HepG2 (cell line): ENCODE results near the gene ADRM1. TPM values are rescaled to one million over a fixed set of nuclear protein-coding genes. Genes with fewer than 3 reads are reported as not detected.

Experiments
- EZH2 ChIP-seq: conservative IDR thresholded peaks from 2 replicates; pipeline ENCODE4 v1.6.1; 2012; ENCODE audit warnings: mild to moderate bottlenecking, low read depth, low read length, moderate library complexity
- KDM2A ChIP-seq: sonication (generic); formaldehyde crosslinking; IDR thresholded peaks from 2 replicates; pipeline ENCODE4 v1.4.0; 2020; ENCODE audit warnings: low read depth, missing genetic modification reagents, borderline replicate concordance
- PRDM15 ChIP-seq: sonication (generic); formaldehyde crosslinking; IDR thresholded peaks from 2 replicates; pipeline ENCODE4 v1.4.0; 2020; ENCODE audit warnings: missing genetic modification reagents
- RBFOX2 ChIP-seq: fragments of 200-400 bp; formaldehyde crosslinking; IDR thresholded peaks from 2 replicates; pipeline ENCODE4 v1.6.1; 2017; ENCODE audit warnings: low read depth, mild to moderate bottlenecking, low read length
- REL ChIP-seq: sonication (generic); formaldehyde crosslinking; conservative IDR thresholded peaks from 2 replicates; pipeline ENCODE4 v1.8.0; 2022; ENCODE audit warnings: mild to moderate bottlenecking, missing genetic modification reagents, moderate library complexity
- TCF7L2 ChIP-seq: IDR thresholded peaks from 2 replicates; pipeline ENCODE4 v1.6.1; 2011; ENCODE audit warnings: mild to moderate bottlenecking, low read depth, low read length, moderate library complexity
- TFAP4 ChIP-seq: sonication (generic); IDR thresholded peaks from 2 replicates; pipeline ENCODE4 v1.6.1; 2016; ENCODE audit warnings: low read depth, borderline replicate concordance
- THAP11 ChIP-seq: IDR thresholded peaks from 2 replicates; pipeline ENCODE4 v1.6.1; 2016; ENCODE audit warnings: missing biosample characterization, missing genetic modification reagents
- TMF1 ChIP-seq: sonication (generic); formaldehyde crosslinking; IDR thresholded peaks from 2 replicates; pipeline ENCODE4 v1.8.1; 2022; ENCODE audit warnings: low read depth, missing genetic modification reagents
- ZBTB26 ChIP-seq: IDR thresholded peaks from 2 replicates; pipeline ENCODE4 v1.6.1; 2016; ENCODE audit warnings: missing compliant biosample characterization, missing genetic modification reagents, borderline replicate concordance
- ZFP1 ChIP-seq: IDR thresholded peaks from 2 replicates; pipeline ENCODE4 v1.6.1; 2016
- ZNF260 ChIP-seq: sonication (generic); formaldehyde crosslinking; IDR thresholded peaks from 2 replicates; pipeline ENCODE4 v1.4.0; 2020; ENCODE audit warnings: missing genetic modification reagents, low read depth, mild to moderate bottlenecking, borderline replicate concordance
- ZNF703 ChIP-seq: sonication (generic); formaldehyde crosslinking; IDR thresholded peaks from 2 replicates; pipeline ENCODE4 v1.5.1; 2020; ENCODE audit warnings: missing genetic modification reagents, mild to moderate bottlenecking, moderate library complexity, borderline replicate concordance
- ZNF770 ChIP-seq: sonication (generic); formaldehyde crosslinking; IDR thresholded peaks from 2 replicates; pipeline ENCODE4 v1.5.0; 2020; ENCODE audit warnings: mild to moderate bottlenecking, missing genetic modification reagents
- polyA plus RNA-seq, 8 experiments: library from polyadenylated mRNA; depleted of rRNA in 3 of 8; stranded (reverse) in 7 of 8; unstranded in 1 of 8; fragments of >200 nt; fragmentation: Illumina TruSeq in 4 of 8; extraction: Trizol in 4 of 8; gene quantifications; 2 replicates each; pipeline versions ENCODE4 v1.2.1 to v1.2.3, GENCODE V29; 2011 to 2016; ENCODE audit warnings: low read depth in 4 of 8, missing spikeins in 1 of 8, mixed read lengths in 1 of 8; ENCODE audit not compliant: insufficient read depth in 1 of 8
- total RNA-seq, 5 experiments: library from RNA; depleted of rRNA; stranded (reverse); fragments of >200 nt; fragmentation: Illumina TruSeq; extraction: Trizol; gene quantifications; 2 replicates each; pipeline ENCODE4 v1.2.3, GENCODE V29; 2016; ENCODE audit warnings: low read depth in 1 of 5
- TF ChIP-seq, protein P1 (sequence below): IDR thresholded peaks from 2 replicates; pipeline ENCODE4 v1.6.1; 2016; ENCODE audit warnings: mild to moderate bottlenecking
- TF ChIP-seq, protein P2 (sequence below): sonication (generic); formaldehyde crosslinking; IDR thresholded peaks from 2 replicates; pipeline ENCODE4 v1.4.0; 2020; ENCODE audit warnings: missing genetic modification reagents, borderline replicate concordance

The ADRM1 gene
- total and polyA plus RNA-seq, 2 of the 13 experiments (the other 11 are each of a cell fraction or from before 2014, with no cell fraction given): 92.9 to 154 TPM

DNA sequence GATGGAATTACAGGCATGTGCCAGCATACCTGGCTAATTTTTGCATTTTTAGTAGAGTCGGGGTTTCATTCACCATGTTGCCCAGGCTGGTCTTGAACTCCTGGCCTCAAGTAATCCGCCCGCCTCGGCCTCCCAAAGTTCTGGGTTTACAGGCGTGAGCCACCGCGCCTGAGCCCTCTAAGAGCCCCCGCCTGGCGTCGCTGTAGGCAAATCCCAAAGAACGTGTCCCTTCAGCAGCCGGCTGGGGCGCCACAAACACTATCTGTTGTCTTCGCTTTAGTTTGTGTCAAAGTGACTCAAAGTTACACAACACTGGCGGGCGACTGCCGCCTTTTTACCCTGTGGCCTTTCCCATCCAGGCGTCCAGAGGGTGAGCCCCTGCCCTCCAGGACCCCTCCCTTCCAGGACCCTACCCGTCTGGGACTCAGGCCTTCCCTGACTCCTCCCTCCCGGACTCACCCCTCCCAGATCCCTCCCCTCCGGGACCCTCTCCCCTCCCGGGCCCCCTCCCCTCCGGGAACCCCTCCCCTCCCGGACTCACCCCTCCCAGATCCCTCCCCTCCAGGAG, 940 bp upstream of the ADRM1 start (continued):
- TF ChIP-seq, protein P1, sequence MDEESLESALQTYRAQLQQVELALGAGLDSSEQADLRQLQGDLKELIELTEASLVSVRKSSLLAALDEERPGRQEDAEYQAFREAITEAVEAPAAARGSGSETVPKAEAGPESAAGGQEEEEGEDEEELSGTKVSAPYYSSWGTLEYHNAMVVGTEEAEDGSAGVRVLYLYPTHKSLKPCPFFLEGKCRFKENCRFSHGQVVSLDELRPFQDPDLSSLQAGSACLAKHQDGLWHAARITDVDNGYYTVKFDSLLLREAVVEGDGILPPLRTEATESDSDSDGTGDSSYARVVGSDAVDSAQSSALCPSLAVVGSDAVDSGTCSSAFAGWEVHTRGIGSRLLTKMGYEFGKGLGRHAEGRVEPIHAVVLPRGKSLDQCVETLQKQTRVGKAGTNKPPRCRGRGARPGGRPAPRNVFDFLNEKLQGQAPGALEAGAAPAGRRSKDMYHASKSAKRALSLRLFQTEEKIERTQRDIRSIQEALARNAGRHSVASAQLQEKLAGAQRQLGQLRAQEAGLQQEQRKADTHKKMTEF (CRISPR knock-in tag): peak; percentile 77
- TF ChIP-seq ZNF703 (no peak), RBFOX2 (no peak), ZNF260 (CRISPR knock-in tag) (no peak), PRDM15 (CRISPR knock-in tag) (no peak), KDM2A (CRISPR knock-in tag) (peak; percentile 98), ZNF770 (CRISPR knock-in tag) (peak; percentile 77), REL (no peak), ZFP1 (CRISPR knock-in tag) (peak; percentile 93), THAP11 (peak; percentile 80), TMF1 (CRISPR knock-in tag) (no peak), EZH2 (no peak), TCF7L2 (no peak), ZBTB26 (CRISPR knock-in tag) (peak; percentile 34; the same call in 1 of the 2 replicates), TFAP4 (peak; percentile 75)
- TF ChIP-seq, protein P2, sequence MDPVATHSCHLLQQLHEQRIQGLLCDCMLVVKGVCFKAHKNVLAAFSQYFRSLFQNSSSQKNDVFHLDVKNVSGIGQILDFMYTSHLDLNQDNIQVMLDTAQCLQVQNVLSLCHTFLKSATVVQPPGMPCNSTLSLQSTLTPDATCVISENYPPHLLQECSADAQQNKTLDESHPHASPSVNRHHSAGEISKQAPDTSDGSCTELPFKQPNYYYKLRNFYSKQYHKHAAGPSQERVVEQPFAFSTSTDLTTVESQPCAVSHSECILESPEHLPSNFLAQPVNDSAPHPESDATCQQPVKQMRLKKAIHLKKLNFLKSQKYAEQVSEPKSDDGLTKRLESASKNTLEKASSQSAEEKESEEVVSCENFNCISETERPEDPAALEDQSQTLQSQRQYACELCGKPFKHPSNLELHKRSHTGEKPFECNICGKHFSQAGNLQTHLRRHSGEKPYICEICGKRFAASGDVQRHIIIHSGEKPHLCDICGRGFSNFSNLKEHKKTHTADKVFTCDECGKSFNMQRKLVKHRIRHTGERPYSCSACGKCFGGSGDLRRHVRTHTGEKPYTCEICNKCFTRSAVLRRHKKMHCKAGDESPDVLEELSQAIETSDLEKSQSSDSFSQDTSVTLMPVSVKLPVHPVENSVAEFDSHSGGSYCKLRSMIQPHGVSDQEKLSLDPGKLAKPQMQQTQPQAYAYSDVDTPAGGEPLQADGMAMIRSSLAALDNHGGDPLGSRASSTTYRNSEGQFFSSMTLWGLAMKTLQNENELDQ (CRISPR knock-in tag): 0 out of 2 replicates have a peak, but pooled peaks have one; percentile 56
